Caki2 (cell line): ENCODE results near the gene RPAP3. TPM values are rescaled to one million over a fixed set of nuclear protein-coding genes. Genes with fewer than 3 reads are reported as not detected.
A peak's percentile ranks its signal among the peaks of the same experiment; 100 is the strongest.
"Not testable (repeated sequence)": the region's sequence is repeated elsewhere in the genome, so short reads cannot be mapped to it uniquely, and the experiment has no call there.

Source experiments
- DNase-seq: peaks from one replicate; pipeline ENCODE4 v3.0.0-alpha.2; 2015; ENCODE audit warnings: low read depth
- in situ Hi-C: cut with HindIII; loops from 2 replicates; pipeline ENCODE4 v1.10.0; 2016; ENCODE audit warnings: low sequenced_read_pairs, low pct_unique_long_range_greater_than_20kb, mixed read lengths
- total RNA-seq: library from RNA; depleted of rRNA; stranded (reverse); fragments of >200 nt; shearing (Covaris generic); gene quantifications from 2 replicates; pipeline ENCODE4 v1.2.3, GENCODE V29; 2014; ENCODE audit warnings: low replicate concordance

The RPAP3 gene
- total RNA-seq, 1 experiment from 2014 or later, result 18.9 TPM

DNA sequence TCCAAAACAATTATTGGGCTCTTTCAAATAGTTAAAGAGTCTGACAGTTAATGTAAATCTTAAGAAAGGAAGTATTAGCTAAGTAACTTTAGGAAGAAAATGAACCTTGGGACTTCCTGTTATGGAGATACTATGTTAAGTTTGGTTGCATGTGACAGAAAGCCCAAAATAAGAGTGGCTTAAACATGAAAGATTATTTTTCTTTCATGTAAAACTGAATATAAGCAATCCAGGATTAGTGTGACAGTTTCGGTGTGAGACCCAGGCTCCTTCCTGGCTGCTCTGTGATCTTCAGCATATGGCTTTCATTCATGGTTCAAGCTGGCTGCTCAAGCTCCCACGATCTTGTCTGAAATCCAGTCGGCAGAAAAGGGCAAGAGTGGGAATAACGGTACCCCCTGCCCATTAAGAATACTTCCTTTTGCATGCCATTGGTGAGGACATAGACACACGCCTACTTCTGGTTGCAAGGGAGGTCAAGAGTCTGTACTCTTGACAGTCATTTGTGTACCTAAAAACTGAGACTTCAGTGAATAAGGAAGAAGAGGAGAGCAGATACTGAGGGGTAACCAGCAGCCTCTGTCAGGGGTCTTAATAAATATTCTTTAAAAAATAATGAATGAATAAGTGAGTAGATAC lies 2.2 kb upstream of the RPAP3 start:
- in situ Hi-C loops, result no loop called here
- DNase-seq, result no peak

DNA sequence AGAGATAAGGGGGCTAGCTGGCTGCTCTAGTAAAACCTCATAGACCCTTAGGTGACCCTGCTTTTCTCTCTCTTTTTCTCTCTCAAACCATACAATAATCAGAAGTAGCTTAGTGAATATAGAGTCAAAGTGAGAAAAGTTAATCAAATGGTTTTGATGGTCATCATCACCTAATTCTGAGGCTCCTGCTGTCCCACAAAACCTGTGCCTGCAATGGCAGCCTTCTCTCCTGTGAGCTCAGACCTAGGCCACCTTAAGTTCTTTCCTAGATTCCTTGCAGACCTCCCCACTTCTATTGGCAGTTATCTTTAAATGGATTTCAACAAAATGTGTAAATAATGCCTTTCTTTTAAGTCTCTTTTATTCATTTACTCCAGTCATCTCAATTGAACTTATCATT lies 1.5 kb upstream of the RPAP3 start:
- in situ Hi-C loops, result no loop called here
- no peak for DNase-seq

DNA sequence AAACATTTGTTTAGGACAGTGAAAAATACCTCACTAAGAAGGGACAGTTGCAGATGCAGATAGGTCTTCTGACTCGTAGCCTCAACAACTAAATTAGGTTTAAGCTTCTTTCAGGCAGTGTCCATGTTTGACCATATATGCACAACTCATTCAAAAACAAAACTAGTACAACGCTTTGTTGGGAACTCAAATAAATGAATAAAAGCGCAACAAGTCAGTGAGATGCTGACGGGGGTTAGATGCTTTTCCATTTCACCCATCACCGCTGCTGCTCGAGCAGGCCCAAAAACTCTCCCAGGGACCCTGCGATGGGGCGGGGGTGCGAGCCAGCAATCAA lies 633 bp downstream of the RPAP3 start:
- in situ Hi-C loops, result no loop called here

DNA sequence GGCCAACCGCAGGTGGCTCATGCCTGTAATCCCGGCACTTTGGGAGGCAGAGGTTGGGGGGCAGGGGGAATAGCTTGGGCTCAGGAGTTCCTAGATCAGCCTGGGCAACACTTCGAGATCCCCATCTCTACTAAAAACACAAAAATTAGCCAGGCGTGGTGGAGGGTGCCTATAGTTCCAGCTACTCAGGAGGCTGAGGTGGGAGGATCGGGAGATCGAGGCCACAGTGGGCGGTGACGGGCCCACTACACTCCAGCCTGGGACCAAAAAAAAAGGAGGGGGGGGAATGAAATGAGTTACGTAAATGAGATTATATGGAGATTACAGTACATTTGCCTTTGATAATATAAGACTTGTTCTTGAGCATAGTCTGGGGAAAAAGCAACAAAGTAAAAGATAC lies 1.1 kb downstream of the RPAP3 start:
- no peak for DNase-seq
- in situ Hi-C loops, result no loop called here

More for the DNA sequence above, 633 bp downstream of the RPAP3 start:
- DNase-seq, result peak; percentile 19

DNA sequence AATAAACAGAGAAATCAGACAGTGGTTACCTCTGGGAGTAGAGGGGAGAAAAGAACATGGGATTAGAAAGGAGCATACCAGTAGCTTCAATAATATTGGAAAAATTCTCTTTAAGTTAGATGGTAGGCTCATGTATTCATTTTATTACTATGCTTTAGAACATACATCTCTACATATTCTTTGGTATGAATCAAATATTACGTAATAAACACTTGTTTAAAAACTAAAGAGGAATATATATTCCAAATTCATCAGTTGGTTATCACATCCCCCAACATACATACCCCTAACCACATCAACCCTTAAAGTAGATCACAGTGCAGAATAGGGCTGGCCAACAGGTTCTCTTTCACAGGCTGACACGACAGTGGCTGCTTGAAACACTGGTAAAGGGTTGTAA lies 5.6 kb downstream of the RPAP3 start:
- in situ Hi-C loops, result no loop called here
- DNase-seq, result no peak

DNA sequence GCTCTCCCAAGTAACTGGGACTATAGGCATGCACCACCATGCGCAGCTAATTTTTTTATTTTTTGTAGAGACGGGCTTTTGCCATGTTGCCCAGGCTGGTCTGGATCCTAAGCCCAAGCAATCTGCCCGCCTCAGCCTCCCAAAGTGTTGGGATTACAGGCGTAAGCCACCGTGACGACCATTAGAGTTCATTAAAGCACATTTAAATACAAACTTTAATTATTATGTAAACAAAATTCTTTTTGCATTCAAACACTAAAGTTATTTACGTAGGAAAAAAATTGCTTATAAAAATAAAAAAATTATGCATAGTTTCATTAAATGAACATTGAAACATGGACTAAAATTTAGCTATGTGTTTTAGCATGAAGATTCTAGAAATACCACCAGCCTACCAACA lies 7.2 kb downstream of the RPAP3 start:
- no peak for DNase-seq
- in situ Hi-C loops, result loop anchor here (25.0 kb wide), 1 partner anchor 661 kb away; no protein-coding TSS in a partner anchor

DNA sequence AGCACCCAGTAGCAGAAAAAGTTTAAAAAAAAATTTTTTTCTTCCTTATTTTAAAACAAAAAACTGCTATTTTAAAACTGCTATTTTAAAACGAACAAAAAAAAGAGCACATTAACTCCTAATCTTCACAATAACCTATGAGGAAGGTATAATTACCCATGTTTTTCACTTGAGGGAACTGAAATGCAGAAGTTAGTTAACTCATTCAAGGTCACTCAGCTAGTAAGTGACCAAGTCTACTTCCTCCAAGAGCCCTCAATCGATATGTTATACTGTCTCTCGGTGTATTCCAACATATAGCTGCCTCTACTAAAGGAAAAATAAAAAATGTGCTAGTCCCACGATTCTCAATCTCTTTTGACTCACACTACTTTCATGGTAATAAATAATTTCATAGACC lies 7.8 kb downstream of the RPAP3 start:
- DNase-seq, result no peak
- in situ Hi-C loops, result loop anchor here (25.0 kb wide), 1 partner anchor 661 kb away; no protein-coding TSS in a partner anchor

DNA sequence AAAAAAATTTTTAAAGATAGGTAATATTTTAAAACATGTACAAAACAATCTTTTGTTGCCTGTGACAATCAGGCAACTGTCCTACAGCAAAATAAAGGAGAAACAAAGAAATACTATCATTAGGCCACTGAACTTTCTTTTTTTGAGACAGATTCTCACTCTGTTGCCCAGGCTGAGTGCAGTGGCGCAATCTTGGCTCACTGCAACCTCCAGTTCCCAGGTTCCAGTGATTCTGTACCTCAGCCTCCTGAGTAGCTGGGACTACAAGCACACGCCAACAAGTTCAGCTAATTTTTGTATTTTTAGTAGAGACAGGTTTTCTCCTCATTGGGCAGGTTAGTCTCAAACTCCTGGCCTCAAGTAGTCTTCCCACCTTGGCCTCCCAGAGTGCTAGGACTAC lies 16.6 kb downstream of the RPAP3 start:
- in situ Hi-C loops, result loop anchor here (25.0 kb wide), 1 partner anchor 652 kb away; no protein-coding TSS in a partner anchor

DNA sequence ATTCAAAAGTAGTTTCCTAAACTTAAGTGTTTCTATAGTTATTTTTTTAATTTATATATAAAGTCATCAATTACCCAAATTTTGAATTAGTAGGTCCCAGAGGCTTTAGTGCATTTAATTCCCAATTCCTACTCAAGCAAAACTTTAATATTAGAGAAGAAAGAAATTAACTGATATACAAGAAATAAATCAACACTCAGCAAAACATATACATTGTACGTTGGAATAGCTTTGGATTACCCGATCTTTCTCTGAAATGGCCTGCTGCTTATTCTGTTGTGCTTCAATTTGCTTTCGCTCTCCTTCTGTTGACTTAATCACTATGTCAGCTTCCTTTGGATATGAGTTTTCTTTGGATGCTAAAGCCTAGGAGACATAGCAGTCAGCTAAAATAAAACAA lies 18.2 kb downstream of the RPAP3 start:
- in situ Hi-C loops, result loop anchor here (25.0 kb wide), 1 partner anchor 650 kb away; no protein-coding TSS in a partner anchor

More for the DNA sequence above, 16.6 kb downstream of the RPAP3 start:
- DNase-seq, result no peak

DNA sequence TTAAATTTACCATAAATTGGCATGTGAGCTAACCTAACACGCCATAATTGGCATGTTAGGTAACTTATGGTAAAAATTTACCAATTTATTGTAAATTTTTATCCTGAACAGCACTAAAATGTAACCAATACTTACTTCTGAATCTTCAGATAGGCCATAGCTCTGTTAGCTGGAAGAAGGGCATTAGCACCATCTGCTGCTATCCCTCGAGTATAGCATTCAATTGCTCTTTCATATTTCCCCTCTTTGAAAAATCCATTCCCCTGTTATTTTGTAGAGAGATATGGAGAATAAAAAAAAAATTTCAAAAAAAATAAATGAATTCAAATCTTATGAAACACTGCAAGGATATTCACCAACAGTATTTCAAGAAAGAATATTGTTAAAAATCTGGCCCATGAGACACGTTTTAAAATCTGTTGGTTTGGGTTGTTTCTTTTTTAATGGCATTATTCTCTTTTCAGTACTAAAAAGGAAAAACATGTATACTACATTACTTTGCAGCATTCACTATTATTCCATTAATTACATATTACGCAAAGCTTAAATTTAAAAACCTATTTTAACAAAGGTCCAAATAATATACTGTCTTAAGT lies 19.1 kb downstream of the RPAP3 start:
- peak; percentile 37 for DNase-seq
- in situ Hi-C loops, result loop anchor here (25.0 kb wide), 1 partner anchor 649 kb away; no protein-coding TSS in a partner anchor

More for the DNA sequence above, 18.2 kb downstream of the RPAP3 start:
- no peak for DNase-seq

DNA sequence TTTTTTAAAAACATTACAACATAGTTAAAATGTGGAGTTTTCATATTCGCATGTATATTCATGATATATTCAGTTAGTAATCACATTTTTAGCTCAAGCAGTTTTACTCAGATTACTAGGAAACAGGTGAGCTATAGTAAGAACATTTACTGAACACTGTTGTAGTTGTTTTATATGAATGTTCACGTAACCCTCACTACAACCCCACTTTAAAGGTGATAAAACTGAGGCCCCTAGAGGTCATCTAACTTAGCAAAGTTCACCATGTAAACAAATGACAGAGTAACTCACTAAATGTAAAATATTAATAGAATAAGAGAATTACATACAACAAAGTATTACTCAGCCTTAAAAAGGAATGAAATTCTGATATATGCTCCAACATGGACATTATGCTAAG lies 26.0 kb downstream of the RPAP3 start:
- DNase-seq, result no peak
- in situ Hi-C loops, result loop anchor here (25.0 kb wide), 1 partner anchor 642 kb away; no protein-coding TSS in a partner anchor

DNA sequence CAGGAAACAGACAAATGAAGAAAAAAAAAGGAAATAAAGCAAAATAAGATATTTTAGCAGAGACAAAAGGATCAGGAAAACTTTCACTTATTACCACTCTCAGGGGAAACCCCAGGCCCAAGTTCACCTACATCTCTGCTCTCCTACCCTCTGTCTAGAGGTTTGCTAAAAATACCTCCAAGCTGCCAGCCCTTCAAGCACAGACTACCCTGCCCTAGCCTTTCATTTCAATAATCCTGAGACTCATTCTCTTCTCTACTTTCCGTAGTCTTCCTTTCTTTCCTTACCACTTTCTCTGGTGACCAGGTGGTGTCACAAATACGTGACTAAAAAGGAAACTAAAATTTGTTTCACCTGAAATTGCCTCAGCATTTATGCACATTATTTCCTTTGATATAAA lies 33.8 kb downstream of the RPAP3 start:
- no peak for DNase-seq
- in situ Hi-C loops, result no loop called here

DNA sequence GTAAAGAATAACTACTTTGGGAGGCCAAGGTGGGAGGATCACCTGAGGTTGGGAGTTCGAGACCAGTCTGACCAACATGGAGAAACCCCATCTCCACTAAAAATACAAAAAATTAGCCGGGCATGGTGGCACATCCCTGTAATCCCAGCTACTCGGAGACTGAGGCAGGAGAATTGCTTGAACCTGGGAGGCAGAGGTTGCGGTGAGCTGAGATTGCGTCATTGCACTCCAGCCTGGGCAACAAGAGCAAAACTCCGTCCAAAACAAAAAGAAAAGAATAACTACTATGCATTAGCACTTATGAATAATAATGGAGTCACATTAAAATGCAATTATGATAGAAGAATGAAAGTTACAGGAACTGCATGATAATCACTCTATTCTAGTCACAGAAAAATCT lies 37.9 kb downstream of the RPAP3 start:
- in situ Hi-C loops, DNase-seq: not testable (repeated sequence)

DNA sequence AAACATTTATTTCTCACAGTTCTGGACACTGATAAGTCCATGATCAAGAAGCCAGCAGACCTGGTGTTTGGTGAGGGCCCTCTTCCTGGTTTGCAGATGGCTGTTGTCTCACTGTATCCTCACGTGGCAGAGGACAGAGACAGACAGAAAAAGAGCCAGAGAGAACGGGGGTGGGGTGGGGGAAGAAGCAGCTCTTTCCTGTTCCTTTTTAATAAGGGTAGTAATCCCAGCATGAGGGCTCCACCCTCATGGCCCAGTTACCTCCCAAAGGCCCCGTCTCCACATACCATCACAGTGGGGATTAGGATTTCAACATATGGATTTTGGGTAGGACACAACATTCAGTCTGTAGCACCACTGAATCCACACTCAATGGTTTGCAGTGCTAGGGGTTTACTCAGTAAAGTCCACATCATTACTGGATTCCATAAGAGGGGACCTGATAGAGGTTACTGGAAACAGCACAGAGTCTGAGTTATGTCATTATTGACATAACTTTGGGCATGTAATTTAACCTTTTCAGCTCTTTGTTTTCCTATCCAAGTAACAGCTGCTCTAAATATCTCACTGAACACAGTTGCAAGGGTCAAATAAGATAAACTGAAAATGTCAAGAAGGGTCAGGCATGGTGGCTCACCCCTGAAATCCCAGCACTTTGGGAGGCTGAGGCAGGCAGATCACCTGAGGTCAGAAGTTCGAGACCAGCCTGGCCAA lies 53.2 kb downstream of the RPAP3 start:
- DNase-seq, result no peak
- in situ Hi-C loops, result no loop called here

DNA sequence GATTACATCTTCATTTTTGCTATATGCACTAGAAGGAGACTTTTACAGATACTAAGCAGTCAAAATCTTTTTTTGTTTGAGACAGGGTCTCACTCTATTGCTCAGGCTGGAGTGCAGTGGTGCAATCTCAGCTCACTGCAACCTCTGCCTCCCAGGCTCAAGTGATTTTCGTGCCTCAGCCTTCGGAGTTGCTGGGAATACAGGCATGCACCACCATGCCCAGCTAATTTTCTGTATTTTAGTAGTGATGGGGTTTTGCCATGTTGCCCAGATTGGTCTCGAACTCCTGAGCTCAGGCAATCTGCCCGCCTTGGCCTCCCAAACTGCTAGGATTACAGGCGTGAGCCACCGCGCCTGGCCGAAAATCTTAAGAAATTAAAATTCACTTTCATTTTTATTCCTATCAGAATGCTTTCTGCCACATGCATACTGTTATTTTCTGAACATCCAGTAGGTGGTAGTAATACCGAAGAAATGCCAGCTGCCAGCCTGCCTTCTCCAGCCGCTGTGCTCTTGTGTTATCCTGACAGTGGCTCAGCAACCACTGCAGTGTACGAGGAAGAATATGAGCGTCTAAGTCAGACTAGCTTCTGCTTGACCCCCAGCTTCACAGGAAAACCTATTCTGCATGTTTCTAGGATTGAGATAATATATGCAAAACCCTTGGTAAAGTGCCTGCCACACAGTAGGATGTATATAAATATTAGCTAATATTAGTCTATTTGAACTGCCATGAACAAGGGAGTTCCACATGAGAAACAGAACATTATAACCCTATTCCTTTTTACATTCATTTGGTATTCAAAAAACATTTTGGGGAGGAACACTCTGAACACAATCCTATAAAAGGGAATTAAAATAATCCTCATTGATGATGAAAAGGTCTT lies 54.2 kb downstream of the RPAP3 start:
- in situ Hi-C loops, result no loop called here
- peak; percentile 45 for DNase-seq

DNA sequence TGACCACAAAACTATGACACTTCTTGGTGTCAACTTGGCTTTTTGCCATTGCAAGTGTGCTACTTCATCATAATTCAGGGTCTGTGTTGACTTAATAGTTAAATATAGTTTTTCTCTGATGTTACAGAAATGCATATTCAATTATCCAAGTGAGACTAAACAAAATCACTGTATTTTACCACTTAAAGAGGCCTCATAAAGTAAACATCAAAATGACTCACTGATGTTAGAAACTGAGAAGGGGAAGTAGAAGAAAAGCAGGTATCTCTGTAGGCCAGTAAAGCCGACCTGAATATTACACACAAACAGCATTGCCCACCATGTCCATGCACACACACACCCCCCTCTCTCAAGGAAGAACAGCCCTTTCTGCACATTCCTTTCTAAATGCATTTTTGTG lies 55.4 kb downstream of the RPAP3 start:
- in situ Hi-C loops, result no loop called here
- no peak for DNase-seq

DNA sequence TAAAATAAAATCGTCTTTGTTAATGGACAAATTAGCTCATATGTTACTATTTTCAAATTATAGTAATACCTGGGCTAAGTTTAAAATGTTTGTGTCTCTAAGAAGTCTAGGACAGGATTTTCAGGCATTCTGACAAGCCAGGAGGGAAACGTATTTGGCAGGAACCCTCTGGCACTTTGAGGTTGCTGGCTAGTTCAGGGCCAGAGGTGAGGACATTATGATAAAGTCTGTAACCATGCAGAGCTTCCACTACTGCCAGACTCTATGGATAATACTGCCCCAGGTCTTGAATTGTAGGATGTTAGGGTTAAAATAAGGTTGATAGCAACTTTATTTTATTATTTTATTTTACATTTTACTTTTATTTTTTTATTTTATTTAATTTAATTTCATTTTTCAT lies 56.4 kb downstream of the RPAP3 start:
- no peak for DNase-seq
- in situ Hi-C loops, result no loop called here

DNA sequence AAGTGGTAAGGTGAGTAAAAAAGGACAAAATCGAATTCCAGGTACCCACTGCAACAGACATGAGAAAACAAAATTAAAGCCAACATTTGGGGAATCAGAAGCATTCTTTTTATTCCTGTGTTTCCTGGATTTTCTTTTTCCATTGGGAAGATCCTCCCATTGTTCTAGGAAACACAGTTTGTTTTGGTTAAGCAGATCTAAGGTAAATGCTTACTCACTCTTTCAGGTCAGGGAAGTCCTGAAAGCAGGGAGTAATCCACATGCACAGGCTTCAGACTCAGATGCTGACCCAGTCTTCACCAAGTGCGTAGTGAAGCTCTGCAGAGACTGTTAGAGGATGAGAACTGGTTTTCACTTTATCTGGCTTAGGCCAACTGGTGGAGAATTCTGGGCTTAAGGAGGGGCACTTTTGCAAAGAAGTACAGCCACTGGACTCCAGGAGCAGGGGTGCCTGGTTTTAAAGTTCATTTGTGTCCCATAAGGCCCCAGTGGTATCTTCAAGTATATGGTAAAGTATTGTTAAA lies 57.7 kb downstream of the RPAP3 start:
- in situ Hi-C loops, result no loop called here
- no peak for DNase-seq
